Activated T-helper 17 cell treated with anti-CD3 and anti-CD28 coated beads, Interleukin-2, amount 50 U/mL, for 72 hours (primary cell): ENCODE results near the gene TGM4. TPM values are rescaled to one million over a fixed set of nuclear protein-coding genes. Genes with fewer than 3 reads are reported as not detected.
"Not testable (repeated sequence)": the region's sequence is repeated elsewhere in the genome, so short reads cannot be mapped to it uniquely, and the experiment has no call there.

Source experiments
- ATAC-seq: fragments of 150-1000 bp; cut with Tn5 transposase; replicated peaks from 2 replicates; pipeline ENCODE4 v1.10.0; 2021; ENCODE audit warnings: mild to moderate bottlenecking, moderate library complexity
- H3K27ac Mint-ChIP-seq: one replicate; pipeline ENCODE4 v1.8.0; 2022; ENCODE audit warnings: mixed read lengths
- H3K27me3 Mint-ChIP-seq: one replicate; pipeline ENCODE4 v1.8.0; 2022; ENCODE audit warnings: mixed read lengths
- H3K36me3 Mint-ChIP-seq: one replicate; pipeline ENCODE4 v1.8.0; 2022; ENCODE audit warnings: low read depth, mild to moderate bottlenecking, mixed read lengths
- H3K4me1 Mint-ChIP-seq: one replicate; pipeline ENCODE4 v1.8.0; 2022; ENCODE audit warnings: mixed read lengths
- H3K4me3 Mint-ChIP-seq: one replicate; pipeline ENCODE4 v1.8.0; 2022; ENCODE audit warnings: mild to moderate bottlenecking, mixed read lengths
- H3K9me3 Mint-ChIP-seq: one replicate; pipeline ENCODE4 v1.8.0; 2022; ENCODE audit warnings: mixed read lengths
- total RNA-seq, 2 donors: library from RNA; stranded (reverse); gene quantifications; one replicate each; pipeline ENCODE4 v1.2.3, GENCODE V29; 2022

Gene TGM4
- not detected for total RNA-seq

DNA sequence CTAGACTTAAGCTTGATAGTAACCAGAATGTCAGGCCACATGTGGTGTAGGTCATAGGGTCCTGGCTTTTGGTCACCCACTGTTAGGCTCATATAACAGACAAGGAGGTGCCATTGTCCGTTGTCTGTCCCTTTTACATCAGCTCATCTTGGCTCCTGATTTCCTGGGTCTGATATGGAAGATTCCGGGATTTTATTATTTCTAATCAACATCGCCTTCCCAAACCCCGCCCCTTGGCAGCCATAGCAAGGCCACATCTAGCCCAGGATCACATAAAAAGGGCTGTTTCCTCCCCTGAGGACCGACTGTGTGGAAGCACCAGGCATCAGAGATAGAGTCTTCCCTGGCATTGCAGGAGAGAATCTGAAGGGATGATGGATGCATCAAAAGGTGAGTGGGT is at the start of gene TGM4:
Gene TGM4, plus strand, starts transcription at position 301 of the 400 bp plus-strand sequence. Its CDS starts 71 bp downstream, at position 372.
- ATAC-seq: no peak
- H3K4me1 Mint-ChIP-seq: no peaks in the 10 kb centered on the region
- no peak within 1 kb of the TSS for H3K4me3 Mint-ChIP-seq
- no peaks in the 10 kb centered on the region for H3K9me3 Mint-ChIP-seq
- peaks cover 6% of the 10 kb centered on the region for H3K27me3 Mint-ChIP-seq
- no peaks in the 10 kb centered on the region for H3K36me3 Mint-ChIP-seq
- no peak within 1 kb of the TSS for H3K27ac Mint-ChIP-seq

DNA sequence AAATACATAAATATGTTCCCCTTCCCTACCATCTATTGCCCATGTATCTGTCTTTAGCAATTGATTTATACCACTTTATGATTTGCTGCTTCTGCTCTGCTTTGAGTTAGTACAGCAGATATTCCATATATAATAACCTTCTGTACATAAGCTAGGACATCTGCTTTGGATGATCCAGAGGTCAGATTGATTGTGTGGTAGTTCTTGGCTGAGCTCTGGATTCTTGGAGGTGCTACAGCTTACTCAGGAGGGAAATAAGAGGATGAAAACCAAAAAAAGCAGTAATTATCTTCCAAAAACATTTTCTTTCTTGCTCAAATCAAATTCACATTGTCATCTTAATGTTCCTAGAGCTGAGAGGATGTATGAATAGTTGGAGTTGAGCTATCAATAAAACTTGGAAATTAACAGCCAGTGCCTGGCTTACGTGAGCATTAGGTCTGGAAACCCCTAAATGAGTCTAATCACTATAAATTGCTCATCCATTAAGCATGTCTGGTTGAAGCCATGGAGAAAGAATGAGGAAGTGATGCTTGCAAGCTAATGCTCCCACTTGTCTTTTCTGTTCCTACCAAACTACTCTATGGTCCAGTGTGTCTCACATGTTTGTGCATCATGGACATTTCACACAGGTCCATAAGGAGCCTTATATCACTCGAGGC is 49.0 kb upstream of the TGM4 start:
- Mint-ChIP-seq H3K27me3 (no peaks in the 10 kb centered on the region), H3K4me1 (no peaks in the 10 kb centered on the region), H3K4me3 (no peak overlapping the region), H3K27ac (no peak overlapping the region), H3K36me3 (peaks cover 21% of the 10 kb centered on the region), H3K9me3 (no peaks in the 10 kb centered on the region)
- no peak for ATAC-seq

DNA sequence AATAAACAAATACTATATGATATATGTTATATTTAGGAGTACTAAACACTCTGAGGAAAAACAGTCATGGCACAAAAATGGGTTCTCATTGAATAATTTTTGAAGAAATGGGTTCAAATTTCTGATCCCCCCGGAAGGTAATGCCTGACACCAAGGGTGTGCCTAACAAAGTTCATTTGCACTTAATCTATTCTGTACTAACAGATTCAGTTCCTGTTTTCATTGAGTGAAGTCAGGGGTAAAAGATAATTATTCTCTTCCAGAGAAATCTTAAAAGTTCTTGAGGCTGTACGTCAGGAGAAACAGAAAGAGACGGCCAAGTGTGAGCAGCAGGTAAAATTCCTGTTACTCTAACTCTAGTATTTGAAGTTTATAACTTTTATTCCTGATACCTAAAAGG is 47.2 kb upstream of the TGM4 start:
- H3K4me1 Mint-ChIP-seq: no peaks in the 10 kb centered on the region
- H3K27me3 Mint-ChIP-seq: no peaks in the 10 kb centered on the region
- no peak for ATAC-seq
- no peak overlapping the region for H3K4me3 Mint-ChIP-seq
- peaks cover 26% of the 10 kb centered on the region for H3K36me3 Mint-ChIP-seq
- no peak overlapping the region for H3K27ac Mint-ChIP-seq
- no peaks in the 10 kb centered on the region for H3K9me3 Mint-ChIP-seq

DNA sequence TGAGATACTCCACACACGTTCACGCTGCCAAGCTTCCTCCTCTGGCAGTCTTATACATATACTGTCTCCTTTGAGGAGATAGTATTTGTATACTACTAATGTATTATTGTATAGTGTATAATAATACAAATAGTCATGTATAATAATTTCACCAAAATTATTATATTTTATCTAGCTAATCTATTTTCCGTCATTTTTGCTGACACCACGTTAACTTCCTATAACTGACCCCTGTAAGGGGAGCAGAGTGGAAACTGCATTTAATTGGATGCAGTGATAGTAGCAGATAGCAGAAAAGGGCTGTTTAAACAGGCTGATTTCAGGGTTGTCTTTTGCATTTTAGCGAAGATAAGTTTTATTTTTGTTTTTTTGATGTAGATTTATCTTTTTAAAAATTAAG is 43.2 kb upstream of the TGM4 start:
- H3K27ac Mint-ChIP-seq: no peak overlapping the region
- H3K36me3 Mint-ChIP-seq: peaks cover 32% of the 10 kb centered on the region
- no peak for ATAC-seq
- no peak overlapping the region for H3K4me3 Mint-ChIP-seq
- no peaks in the 10 kb centered on the region for H3K27me3 Mint-ChIP-seq
- H3K9me3 Mint-ChIP-seq: peaks cover 5% of the 10 kb centered on the region
- no peaks in the 10 kb centered on the region for H3K4me1 Mint-ChIP-seq

DNA sequence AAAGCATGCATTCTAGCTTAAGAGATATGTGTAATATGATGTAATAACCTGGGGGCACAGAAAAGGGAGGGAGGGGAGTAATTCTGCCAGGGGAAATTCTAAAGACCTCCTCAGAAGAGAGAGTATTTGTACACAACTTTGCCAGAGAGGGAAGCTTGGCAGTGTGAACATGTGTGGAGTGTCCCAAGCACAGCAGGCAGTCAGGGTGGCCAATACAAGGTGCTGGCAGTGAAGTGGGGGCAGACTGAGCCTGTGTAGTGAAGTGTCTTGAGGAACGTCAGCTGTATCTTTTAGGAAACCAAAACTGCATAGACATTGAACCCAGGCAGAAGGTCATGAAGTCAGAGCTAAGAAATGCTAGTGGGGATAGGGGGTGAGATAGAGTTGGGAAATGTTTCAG is 42.4 kb upstream of the TGM4 start:
- Mint-ChIP-seq H3K4me1 (no peaks in the 10 kb centered on the region), H3K4me3 (no peak overlapping the region), H3K36me3 (peaks cover 39% of the 10 kb centered on the region), H3K27ac (no peak overlapping the region), H3K9me3 (peaks cover 5% of the 10 kb centered on the region), H3K27me3 (no peaks in the 10 kb centered on the region)
- no peak for ATAC-seq

DNA sequence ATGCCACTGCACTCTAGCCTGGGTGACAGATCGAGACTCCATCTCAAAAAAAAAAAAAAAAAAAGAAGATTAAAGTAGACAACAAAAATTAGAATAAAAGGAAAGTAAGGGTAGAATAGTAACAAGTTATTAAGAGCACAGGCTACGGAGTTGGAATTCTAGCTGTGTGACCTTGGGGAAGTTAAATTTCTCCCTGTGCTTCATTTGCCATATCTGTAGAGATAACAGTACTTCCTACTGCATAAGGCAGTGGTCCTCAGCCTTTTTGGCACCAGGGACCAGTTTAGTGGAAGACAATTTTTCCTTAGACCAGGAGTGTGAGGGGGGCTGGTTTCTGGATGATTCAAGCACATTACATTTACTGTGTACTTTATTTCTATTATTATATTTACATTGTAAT is 41.4 kb upstream of the TGM4 start:
- no peak for ATAC-seq
- Mint-ChIP-seq H3K9me3 (peaks cover 5% of the 10 kb centered on the region), H3K4me1 (no peaks in the 10 kb centered on the region), H3K4me3 (no peak overlapping the region), H3K27ac (no peak overlapping the region), H3K27me3 (no peaks in the 10 kb centered on the region), H3K36me3 (peaks cover 34% of the 10 kb centered on the region)

DNA sequence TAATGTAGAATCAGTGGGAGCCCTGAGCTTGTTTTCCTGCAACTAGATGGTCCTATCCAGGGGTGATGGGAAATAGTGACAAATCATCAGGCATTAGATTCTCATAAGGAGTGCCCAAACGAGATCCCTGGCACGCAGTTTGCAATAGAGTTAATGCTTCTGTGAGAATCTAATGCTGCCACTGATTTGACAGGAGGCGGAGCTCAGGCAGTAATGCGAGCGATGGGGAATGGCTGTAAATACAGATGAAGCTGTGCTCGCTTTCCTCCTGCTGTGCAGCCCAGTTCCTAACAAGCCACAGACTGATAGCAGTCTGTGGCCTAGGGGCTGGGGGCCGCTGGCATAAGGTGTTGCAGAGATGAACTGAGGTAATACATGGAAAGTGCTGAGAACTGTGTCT is 41.0 kb upstream of the TGM4 start:
- Mint-ChIP-seq H3K27me3 (no peaks in the 10 kb centered on the region), H3K9me3 (peaks cover 5% of the 10 kb centered on the region), H3K4me3 (no peak overlapping the region), H3K27ac (no peak overlapping the region), H3K36me3 (peaks cover 34% of the 10 kb centered on the region), H3K4me1 (no peaks in the 10 kb centered on the region)
- ATAC-seq: no peak

DNA sequence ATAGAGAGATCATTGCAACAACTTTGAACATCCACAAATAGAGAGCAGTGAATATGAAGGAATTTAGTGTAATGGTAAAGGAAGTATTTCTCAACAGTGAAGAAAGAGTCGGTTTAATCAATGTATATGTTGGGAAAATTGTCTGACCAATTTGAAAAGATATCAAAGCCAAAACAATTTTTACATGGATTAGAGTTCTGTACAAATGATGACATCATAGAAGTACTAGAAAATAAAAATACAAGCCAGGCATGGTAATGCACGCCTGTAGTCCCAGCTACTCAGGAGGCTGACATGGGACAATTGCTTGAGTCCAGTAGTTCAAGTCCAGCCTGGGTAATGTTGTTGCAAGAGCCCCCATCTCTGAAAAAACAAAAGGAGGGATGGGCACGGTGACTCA is 38.7 kb upstream of the TGM4 start:
- Mint-ChIP-seq H3K4me3 (no peak overlapping the region), H3K27me3 (no peaks in the 10 kb centered on the region), H3K4me1 (no peaks in the 10 kb centered on the region), H3K36me3 (peaks cover 34% of the 10 kb centered on the region), H3K27ac (no peak overlapping the region), H3K9me3 (peaks cover 5% of the 10 kb centered on the region)
- ATAC-seq: no peak

DNA sequence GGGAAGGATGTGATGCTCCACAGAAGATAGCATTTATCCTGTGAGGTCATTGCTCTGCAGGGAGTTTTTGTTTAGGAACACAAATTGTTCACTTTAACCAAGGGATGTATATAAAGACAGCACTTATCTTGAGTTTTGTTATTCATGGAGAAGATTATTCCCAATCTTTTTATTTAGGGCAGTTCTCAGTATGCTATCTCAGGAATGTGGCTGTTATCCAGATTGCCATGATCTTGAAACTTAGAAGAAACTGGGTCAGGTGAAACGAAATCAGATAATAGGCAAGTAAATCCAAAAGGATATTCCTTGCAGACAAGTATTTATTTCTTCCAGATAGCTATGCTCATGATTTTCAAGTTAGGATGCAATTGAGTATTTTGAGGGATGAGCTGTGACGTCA is 32.0 kb upstream of the TGM4 start:
- H3K27me3 Mint-ChIP-seq: no peaks in the 10 kb centered on the region
- H3K9me3 Mint-ChIP-seq: no peaks in the 10 kb centered on the region
- no peak overlapping the region for H3K27ac Mint-ChIP-seq
- no peak for ATAC-seq
- no peaks in the 10 kb centered on the region for H3K4me1 Mint-ChIP-seq
- H3K4me3 Mint-ChIP-seq: no peak overlapping the region
- peaks cover 45% of the 10 kb centered on the region for H3K36me3 Mint-ChIP-seq

DNA sequence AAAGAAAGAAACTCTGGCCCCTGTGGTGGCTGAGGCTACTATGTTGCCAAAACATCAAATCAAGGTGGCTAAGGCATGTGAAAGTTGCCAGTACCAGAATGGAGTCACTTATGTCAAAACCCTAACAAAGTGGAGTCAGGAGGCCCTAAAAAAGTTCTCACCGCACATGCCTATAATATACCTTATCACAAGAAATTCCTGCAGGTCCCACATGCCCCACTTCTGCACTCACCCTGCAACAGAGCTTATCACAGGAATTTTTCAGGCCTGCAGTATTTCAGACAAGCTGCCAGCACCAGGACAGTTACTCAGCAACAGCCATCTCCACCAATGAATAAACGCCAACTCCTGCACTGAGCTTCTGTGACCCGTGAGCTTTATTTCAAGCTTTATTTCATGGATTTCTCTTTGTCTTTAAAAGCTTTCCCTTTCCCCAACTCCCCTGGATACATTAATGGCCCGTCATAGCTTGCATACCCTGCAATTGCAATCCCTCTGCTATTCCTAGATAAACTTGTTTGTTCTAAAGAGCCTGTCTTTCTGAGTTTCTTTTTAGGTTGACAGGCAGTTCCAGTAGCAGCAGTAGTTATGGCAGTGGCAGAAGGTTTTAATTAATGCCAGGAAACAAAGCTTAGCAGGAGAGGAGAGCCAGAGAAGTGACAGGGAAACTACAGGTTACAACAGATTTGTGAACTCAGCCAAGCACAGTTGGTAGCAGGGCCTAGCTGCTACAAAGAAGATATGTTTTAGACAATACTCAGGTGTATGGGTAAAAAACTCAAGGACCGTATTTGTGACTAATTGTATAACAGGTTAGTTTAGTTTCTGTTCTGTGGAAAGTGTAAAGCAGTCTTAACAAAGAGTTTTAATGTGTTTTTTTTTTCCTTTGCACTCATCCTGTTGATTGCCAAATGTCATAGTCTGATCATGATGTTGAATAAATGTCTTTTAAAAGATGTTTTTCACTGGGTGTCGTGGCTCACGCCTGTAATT is 28.6 kb upstream of the TGM4 start:
- Mint-ChIP-seq H3K27ac (peak overlapping the region; percentile 3), H3K36me3 (peaks cover 25% of the 10 kb centered on the region), H3K4me1 (no peaks in the 10 kb centered on the region), H3K4me3 (no peak overlapping the region), H3K9me3 (no peaks in the 10 kb centered on the region), H3K27me3 (no peaks in the 10 kb centered on the region)
- ATAC-seq: no peak

DNA sequence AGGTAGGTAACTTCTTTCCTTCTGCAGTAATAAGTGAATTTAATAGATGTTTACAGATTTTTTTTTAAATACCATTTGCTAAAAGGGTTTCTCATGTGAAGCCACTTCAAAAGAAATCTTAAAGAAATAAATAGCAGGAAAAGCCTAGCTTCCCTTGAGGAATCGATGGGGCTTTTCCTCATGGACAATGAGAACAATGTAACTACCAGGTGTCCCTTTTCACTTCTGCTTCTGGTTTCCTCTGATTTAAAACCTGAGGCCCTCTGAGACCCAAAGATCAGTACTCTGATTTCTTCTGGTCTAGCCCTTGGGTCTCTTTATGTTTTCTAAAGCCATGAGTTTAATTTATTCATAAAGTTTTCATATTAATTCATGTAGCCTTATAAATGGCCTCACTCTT is 25.8 kb upstream of the TGM4 start:
- H3K27ac Mint-ChIP-seq: no peak overlapping the region
- no peak for ATAC-seq
- no peaks in the 10 kb centered on the region for H3K27me3 Mint-ChIP-seq
- H3K4me1 Mint-ChIP-seq: no peaks in the 10 kb centered on the region
- H3K36me3 Mint-ChIP-seq: peaks cover 22% of the 10 kb centered on the region
- H3K9me3 Mint-ChIP-seq: no peaks in the 10 kb centered on the region
- no peak overlapping the region for H3K4me3 Mint-ChIP-seq

DNA sequence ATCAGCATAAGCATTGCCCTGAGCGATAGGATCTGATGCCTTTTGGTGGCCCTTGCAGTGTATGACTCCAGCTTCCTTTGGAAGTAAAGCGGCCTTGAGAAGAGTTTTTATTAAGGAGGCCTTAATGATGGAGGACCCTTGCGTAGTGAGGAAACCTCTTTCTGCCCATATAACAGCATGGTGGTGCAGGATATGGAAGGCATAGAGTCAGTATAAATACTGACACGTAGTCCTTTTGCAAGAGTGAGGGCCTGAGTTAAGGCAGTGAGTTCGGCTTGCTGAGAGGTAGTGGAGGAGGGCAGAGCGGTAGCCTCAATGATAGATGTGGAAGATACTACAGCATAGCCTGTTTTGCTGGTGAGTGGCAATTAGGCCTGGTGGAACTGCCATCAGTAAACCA is 17.7 kb upstream of the TGM4 start:
- H3K9me3 Mint-ChIP-seq, H3K27ac Mint-ChIP-seq, ATAC-seq, H3K4me3 Mint-ChIP-seq, H3K4me1 Mint-ChIP-seq, H3K36me3 Mint-ChIP-seq, H3K27me3 Mint-ChIP-seq: not testable (repeated sequence)

DNA sequence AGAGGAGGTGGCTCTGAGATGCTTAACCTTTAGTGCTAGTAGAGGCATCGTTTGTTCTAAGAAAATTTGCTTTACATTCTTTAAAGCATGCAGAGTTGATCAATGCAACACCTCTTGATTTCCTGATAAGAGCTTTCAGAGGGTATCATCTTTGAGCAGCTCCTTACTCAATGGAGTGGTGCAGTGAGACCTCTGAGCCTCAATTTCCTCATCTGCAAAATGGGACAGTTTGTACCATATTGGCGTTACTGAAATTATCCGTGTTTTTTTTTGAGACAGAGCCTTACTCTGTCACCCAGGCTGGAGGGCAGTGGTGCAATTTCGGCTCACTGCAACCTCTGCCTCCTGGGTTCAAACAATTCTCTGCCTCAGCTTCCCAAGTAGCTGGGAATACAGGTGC is 14.3 kb upstream of the TGM4 start:
- Mint-ChIP-seq H3K9me3 (no peaks in the 10 kb centered on the region), H3K4me1 (peaks cover 4% of the 10 kb centered on the region), H3K27ac (no peak overlapping the region), H3K27me3 (no peaks in the 10 kb centered on the region), H3K36me3 (no peaks in the 10 kb centered on the region), H3K4me3 (no peak overlapping the region)
- no peak for ATAC-seq

DNA sequence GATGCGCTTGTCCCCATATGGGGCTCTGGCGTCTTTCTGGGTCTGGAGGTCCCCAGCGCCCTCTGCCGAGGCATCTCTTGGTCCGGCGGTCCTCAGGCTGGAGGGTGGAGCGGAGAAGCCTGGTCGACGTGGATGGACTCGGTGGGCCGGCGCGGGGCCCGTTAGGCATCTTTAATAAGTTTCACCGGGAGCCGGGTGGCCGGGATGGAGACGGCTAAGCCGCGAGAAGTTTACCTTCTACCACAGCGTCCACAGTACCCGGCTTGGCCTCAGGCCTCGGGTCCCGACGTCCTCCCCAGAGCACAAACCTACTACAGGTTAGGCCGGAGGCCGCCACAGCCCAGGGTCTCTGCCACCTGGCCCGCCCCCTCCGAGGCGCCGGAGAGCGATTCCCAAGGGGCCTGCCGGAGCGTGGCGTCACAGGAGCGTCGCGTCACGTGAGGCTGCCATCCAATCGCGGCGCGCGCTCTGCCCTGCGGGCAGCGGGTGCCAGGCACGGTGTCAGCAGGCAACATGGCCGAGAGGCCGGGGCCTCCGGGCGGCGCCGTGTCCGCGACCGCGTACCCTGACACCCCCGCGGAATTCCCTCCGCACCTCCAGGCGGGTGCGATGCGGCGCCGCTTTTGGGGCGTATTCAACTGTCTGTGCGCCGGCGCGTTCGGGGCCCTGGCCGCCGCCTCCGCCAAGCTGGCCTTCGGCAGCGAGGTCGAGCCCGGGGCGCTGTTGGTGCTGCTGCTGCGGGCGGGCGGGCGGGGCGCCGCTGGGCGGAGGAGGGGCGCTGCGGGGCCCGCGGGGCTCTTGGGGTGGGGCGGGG is 12.8 kb upstream of the TGM4 start, which contains the start of gene TMEM42:
Gene TMEM42, plus strand, starts transcription at position 501 of the 814 bp plus-strand sequence. Its CDS starts 13 bp downstream, at position 514.
- peak within 1 kb of the TSS; percentile 84 for H3K4me3 Mint-ChIP-seq
- no peaks in the 10 kb centered on the region for H3K27me3 Mint-ChIP-seq
- H3K9me3 Mint-ChIP-seq: no peaks in the 10 kb centered on the region
- H3K36me3 Mint-ChIP-seq: no peaks in the 10 kb centered on the region
- H3K27ac Mint-ChIP-seq: peak within 1 kb of the TSS; percentile 87
- ATAC-seq: peak; percentile 99
- H3K4me1 Mint-ChIP-seq: peaks cover 13% of the 10 kb centered on the region
